K562 (cell line): ENCODE data around the gene RASIP1. TPM values are rescaled to one million over a fixed set of nuclear protein-coding genes. Genes with fewer than 3 reads are reported as not detected.

ENCODE experiments used
- CC2D1A ChIP-seq: fragments of 450-650 bp; IDR thresholded peaks from 2 replicates; pipeline ENCODE4 v1.6.1; 2017; ENCODE audit warnings: mild to moderate bottlenecking
- HBP1 ChIP-seq: fragments of 450-650 bp; formaldehyde crosslinking; IDR thresholded peaks from 2 replicates; pipeline ENCODE4 v1.4.0; 2022; ENCODE audit warnings: missing genetic modification characterization
- MEF2D ChIP-seq: conservative IDR thresholded peaks from 2 replicates; pipeline ENCODE4 v1.6.1; 2016; ENCODE audit warnings: low read depth, missing genetic modification characterization, missing compliant biosample characterization
- MLLT1 ChIP-seq, 2 experiments: fragments of 450-650 bp; IDR thresholded peaks; 2 replicates each; pipeline ENCODE4 v1.6.1; 2016
- NCOA2 ChIP-seq, 2 experiments: fragments of 450-650 bp; IDR thresholded peaks; 2 replicates each; pipeline ENCODE4 v1.6.1; 2018; ENCODE audit warnings: mild to moderate bottlenecking in 2 of 2, moderate library complexity in 1 of 2; ENCODE audit not compliant: partially characterized antibody in 2 of 2
- NONO ChIP-seq, 2 experiments: fragments of 200-400 bp in 1 of 2; fragments of 450-650 bp in 1 of 2; formaldehyde crosslinking in 1 of 2; IDR thresholded peaks; 2 replicates each; pipeline ENCODE4 v1.6.1; 2017; ENCODE audit warnings: low read depth in 2 of 2, mild to moderate bottlenecking in 2 of 2, moderate library complexity in 2 of 2, low read length in 1 of 2
- SMAD3 ChIP-seq: fragments of 450-650 bp; formaldehyde crosslinking; conservative IDR thresholded peaks from 2 replicates; pipeline ENCODE4 v1.4.0; 2020; ENCODE audit warnings: mild to moderate bottlenecking
- SP2 ChIP-seq: IDR thresholded peaks from 2 replicates; pipeline ENCODE4 v1.6.1; 2011; ENCODE audit warnings: mild to moderate bottlenecking, low read depth, low read length, moderate library complexity; ENCODE audit not compliant: poor library complexity, severe bottlenecking; ENCODE audit errors: extremely low read depth
- ZNF232 ChIP-seq: sonication (generic); formaldehyde crosslinking; IDR thresholded peaks from 2 replicates; pipeline ENCODE4 v1.8.0; 2022; ENCODE audit warnings: mild to moderate bottlenecking, missing genetic modification reagents
- ZNF263 ChIP-seq: sonication (generic); formaldehyde crosslinking; IDR thresholded peaks from 2 replicates; pipeline ENCODE4 v1.8.0; 2022; ENCODE audit warnings: mild to moderate bottlenecking, missing genetic modification reagents, borderline replicate concordance
- polyA plus RNA-seq, 8 experiments: library from polyadenylated mRNA; depleted of rRNA in 4 of 8; stranded (reverse) in 5 of 8; unstranded in 3 of 8; fragments of >200 nt; fragmentation: Nextera tagmentation in 2 of 8; fragmentation: Illumina TruSeq in 1 of 8; extraction: Ambion mirVana in 2 of 8; extraction: Trizol in 1 of 8; gene quantifications; 2 replicates each; pipeline versions ENCODE4 v1.2.1 to v1.2.3, GENCODE V29; 2011 to 2014; ENCODE audit warnings: inconsistent platforms in 1 of 8, missing spikeins in 1 of 8
- total RNA-seq, 7 experiments: library from RNA; depleted of rRNA in 6 of 7; stranded (reverse); fragments of >200 nt in 6 of 7; fragmentation: Illumina TruSeq in 2 of 7; extraction: Trizol in 2 of 7; gene quantifications; 2 replicates each; pipeline versions ENCODE4 v1.2.1 to v1.2.3, GENCODE V29; 2011 to 2021; ENCODE audit warnings: low replicate concordance in 1 of 7
- TF ChIP-seq, protein P1 (sequence below): fragments of 250-450 bp; sonication (Bioruptor Pico); IDR thresholded peaks from 2 replicates; pipeline ENCODE4 v1.4.0; 2020
- TF ChIP-seq, protein P2 (sequence below): fragments of 450-650 bp; conservative IDR thresholded peaks from 2 replicates; pipeline ENCODE4 v1.6.1; 2016; ENCODE audit warnings: missing genetic modification characterization, low read depth, mild to moderate bottlenecking, missing compliant biosample characterization, moderate library complexity
- TF ChIP-seq, protein P3 (sequence below): fragments of 450-650 bp; IDR thresholded peaks from 2 replicates; pipeline ENCODE4 v1.6.1; 2018; ENCODE audit not compliant: partially characterized antibody
- TF ChIP-seq, protein P4 (sequence below), 2 experiments: fragments of 450-650 bp; conservative IDR thresholded peaks; 2 replicates each; pipeline ENCODE4 v1.6.1; 2017; ENCODE audit warnings: mild to moderate bottlenecking in 2 of 2, moderate library complexity in 2 of 2

RASIP1 gene
- total and polyA plus RNA-seq, 9 of the 15 experiments (the other 6 are each of a cell fraction or from before 2014, with no cell fraction given): 0.20 to 4.7 (median 1.5) TPM

DNA sequence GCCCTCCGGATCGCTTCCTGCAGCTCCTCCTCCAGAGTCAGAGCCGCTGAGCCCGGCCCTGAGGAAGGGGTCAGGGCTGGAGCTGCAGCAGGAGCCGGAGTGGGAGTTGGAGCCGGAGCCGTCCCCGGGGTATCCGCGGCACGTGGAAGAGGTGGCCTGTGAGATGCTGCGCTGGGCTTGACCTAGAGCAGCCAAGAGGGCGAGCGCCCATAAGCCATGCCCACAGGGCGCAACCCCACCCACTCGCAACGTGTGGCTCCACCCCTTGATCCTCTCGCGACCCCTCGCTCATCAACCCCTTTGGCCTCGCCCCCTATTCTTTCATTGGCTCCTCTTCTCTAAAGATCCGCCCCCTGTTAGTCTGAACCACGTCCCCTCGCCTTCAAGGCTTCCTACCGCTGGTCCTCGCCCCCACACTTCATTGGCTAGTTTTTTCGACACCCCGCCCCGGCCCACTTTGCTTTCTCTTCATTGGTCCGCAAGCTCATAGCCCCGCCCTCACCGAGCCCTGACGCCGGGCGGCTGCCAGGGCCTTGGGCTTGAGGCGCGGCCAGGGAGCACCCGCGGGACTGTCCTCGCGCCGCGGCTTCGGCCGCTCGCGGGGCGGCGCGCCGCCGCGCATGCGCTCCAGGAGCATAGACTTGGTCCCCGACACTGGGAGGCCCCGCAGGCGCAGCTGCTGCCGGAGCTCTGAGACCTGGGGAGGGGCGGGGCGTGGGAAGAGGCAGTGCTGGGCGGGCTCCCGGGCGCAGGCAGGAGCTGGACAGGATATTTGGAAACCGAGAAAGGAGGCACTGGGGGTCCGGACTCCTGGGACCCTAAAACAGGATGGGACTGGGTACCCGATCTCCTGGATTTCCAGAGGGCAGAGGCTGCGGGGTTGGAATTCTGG is 26.3 kb downstream of the RASIP1 start (continued):
- no peak; a peak in 1 of 4 replicates for TF ChIP-seq NONO (IDR thresholded peaks at IDR 0.05; ENCODE audit: low read depth in 2 of 2, low read length in 1 of 2)
- TF ChIP-seq ZNF263 (CRISPR knock-in tag): peak; percentile 93
- TF ChIP-seq, protein P1, sequence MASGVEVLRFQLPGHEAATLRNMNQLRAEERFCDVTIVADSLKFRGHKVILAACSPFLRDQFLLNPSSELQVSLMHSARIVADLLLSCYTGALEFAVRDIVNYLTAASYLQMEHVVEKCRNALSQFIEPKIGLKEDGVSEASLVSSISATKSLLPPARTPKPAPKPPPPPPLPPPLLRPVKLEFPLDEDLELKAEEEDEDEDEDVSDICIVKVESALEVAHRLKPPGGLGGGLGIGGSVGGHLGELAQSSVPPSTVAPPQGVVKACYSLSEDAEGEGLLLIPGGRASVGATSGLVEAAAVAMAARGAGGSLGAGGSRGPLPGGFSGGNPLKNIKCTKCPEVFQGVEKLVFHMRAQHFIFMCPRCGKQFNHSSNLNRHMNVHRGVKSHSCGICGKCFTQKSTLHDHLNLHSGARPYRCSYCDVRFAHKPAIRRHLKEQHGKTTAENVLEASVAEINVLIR: no peak
- no peak for TF ChIP-seq SMAD3
- TF ChIP-seq, protein P2, sequence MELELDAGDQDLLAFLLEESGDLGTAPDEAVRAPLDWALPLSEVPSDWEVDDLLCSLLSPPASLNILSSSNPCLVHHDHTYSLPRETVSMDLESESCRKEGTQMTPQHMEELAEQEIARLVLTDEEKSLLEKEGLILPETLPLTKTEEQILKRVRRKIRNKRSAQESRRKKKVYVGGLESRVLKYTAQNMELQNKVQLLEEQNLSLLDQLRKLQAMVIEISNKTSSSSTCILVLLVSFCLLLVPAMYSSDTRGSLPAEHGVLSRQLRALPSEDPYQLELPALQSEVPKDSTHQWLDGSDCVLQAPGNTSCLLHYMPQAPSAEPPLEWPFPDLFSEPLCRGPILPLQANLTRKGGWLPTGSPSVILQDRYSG (tag): no peak
- TF ChIP-seq, protein P3, sequence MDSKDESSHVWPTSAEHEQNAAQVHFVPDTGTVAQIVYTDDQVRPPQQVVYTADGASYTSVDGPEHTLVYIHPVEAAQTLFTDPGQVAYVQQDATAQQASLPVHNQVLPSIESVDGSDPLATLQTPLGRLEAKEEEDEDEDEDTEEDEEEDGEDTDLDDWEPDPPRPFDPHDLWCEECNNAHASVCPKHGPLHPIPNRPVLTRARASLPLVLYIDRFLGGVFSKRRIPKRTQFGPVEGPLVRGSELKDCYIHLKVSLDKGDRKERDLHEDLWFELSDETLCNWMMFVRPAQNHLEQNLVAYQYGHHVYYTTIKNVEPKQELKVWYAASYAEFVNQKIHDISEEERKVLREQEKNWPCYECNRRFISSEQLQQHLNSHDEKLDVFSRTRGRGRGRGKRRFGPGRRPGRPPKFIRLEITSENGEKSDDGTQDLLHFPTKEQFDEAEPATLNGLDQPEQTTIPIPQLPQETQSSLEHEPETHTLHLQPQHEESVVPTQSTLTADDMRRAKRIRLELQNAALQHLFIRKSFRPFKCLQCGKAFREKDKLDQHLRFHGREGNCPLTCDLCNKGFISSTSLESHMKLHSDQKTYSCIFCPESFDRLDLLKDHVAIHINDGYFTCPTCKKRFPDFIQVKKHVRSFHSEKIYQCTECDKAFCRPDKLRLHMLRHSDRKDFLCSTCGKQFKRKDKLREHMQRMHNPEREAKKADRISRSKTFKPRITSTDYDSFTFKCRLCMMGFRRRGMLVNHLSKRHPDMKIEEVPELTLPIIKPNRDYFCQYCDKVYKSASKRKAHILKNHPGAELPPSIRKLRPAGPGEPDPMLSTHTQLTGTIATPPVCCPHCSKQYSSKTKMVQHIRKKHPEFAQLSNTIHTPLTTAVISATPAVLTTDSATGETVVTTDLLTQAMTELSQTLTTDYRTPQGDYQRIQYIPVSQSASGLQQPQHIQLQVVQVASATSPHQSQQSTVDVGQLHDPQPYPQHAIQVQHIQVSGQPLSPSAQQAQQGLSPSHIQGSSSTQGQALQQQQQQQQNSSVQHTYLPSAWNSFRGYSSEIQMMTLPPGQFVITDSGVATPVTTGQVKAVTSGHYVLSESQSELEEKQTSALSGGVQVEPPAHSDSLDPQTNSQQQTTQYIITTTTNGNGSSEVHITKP: peak; percentile 71
- TF ChIP-seq MEF2D (tag): no peak
- TF ChIP-seq NCOA2 (IDR thresholded peaks at IDR 0.05; ENCODE audit: partially characterized antibody in 2 of 2): no peak
- TF ChIP-seq MLLT1 (IDR thresholded peaks at IDR 0.05): no peak
- TF ChIP-seq SP2: peak; percentile 66
- TF ChIP-seq, protein P4, sequence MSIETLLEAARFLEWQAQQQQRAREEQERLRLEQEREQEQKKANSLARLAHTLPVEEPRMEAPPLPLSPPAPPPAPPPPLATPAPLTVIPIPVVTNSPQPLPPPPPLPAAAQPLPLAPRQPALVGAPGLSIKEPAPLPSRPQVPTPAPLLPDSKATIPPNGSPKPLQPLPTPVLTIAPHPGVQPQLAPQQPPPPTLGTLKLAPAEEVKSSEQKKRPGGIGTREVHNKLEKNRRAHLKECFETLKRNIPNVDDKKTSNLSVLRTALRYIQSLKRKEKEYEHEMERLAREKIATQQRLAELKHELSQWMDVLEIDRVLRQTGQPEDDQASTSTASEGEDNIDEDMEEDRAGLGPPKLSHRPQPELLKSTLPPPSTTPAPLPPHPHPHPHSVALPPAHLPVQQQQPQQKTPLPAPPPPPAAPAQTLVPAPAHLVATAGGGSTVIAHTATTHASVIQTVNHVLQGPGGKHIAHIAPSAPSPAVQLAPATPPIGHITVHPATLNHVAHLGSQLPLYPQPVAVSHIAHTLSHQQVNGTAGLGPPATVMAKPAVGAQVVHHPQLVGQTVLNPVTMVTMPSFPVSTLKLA (conservative IDR thresholded peaks at IDR 0.05): 0 out of 4 replicates have a peak, but pooled peaks of 1 of the 2 experiments have one; percentile 35
- no peak for TF ChIP-seq ZNF232
- no peak for TF ChIP-seq CC2D1A
- TF ChIP-seq HBP1 (CRISPR knock-in tag): no peak
